CD14-positive monocyte (primary cell): ENCODE measurements around the gene SLC7A8. TPM values are rescaled to one million over a fixed set of nuclear protein-coding genes. Genes with fewer than 3 reads are reported as not detected.

Source experiments
- DNase-seq, 3 donors: peaks; one replicate each; pipeline ENCODE4 v3.0.0-alpha.2; 2011 to 2022
- H2AFZ ChIP-seq: 2 replicates; pipeline ENCODE4 v1.6.0; 2012; ENCODE audit warnings: mild to moderate bottlenecking, low read depth, low read length, inconsistent platforms; ENCODE audit not compliant: insufficient read depth, poor library complexity, severe bottlenecking
- H3K27ac ChIP-seq, 2 donors: 1 replicate in 1 of 2; 2 replicates in 1 of 2; pipeline ENCODE4 v1.5.1; 2012 to 2013; ENCODE audit warnings: low read length in 2 of 2, control low read depth in 1 of 2, inconsistent platforms in 1 of 2, low read depth in 1 of 2, mild to moderate bottlenecking in 1 of 2
- H3K27me3 ChIP-seq, 2 donors: one replicate each; pipeline versions ENCODE4 v1.6.0 to v1.6.1; 2011 to 2013; ENCODE audit warnings: low read length in 2 of 2; ENCODE audit not compliant: control insufficient read depth in 2 of 2, insufficient read depth in 2 of 2
- H3K36me3 ChIP-seq, 2 donors: replicated peaks in 1 of 2; 1 replicate in 1 of 2; 2 replicates in 1 of 2; pipeline versions ENCODE4 v1.5.1 to v1.6.1; 2012 to 2013; ENCODE audit warnings: low read length in 2 of 2, control low read depth in 1 of 2, inconsistent platforms in 1 of 2, mild to moderate bottlenecking in 1 of 2; ENCODE audit not compliant: insufficient read depth in 2 of 2, control insufficient read depth in 1 of 2
- H3K4me1 ChIP-seq, 2 donors: 1 replicate in 1 of 2; 2 replicates in 1 of 2; pipeline versions ENCODE4 v1.5.1 to v1.6.1; 2012 to 2013; ENCODE audit warnings: low read length in 2 of 2, control low read depth in 1 of 2, inconsistent platforms in 1 of 2, mild to moderate bottlenecking in 1 of 2, moderate library complexity in 1 of 2; ENCODE audit not compliant: insufficient read depth in 2 of 2, control insufficient read depth in 1 of 2
- H3K4me2 ChIP-seq: replicated peaks from 2 replicates; pipeline ENCODE3; 2012; ENCODE audit warnings: low read length, moderate library complexity, mild to moderate bottlenecking; ENCODE audit not compliant: poor library complexity, severe bottlenecking; ENCODE audit errors: extremely low read depth
- H3K4me3 ChIP-seq, 3 experiments: fragments of 200-600 bp in 1 of 3; sonication (generic) in 1 of 3; replicated peaks in 1 of 3; 1 replicate in 2 of 3; 2 replicates in 1 of 3; pipeline ENCODE4 v1.5.1; 2011 to 2013; ENCODE audit warnings: low read length in 3 of 3, mild to moderate bottlenecking in 3 of 3, control low read depth in 2 of 3, low read depth in 2 of 3, inconsistent platforms in 1 of 3, moderate library complexity in 1 of 3
- H3K79me2 ChIP-seq: 2 replicates; pipeline ENCODE4 v1.6.0; 2012; ENCODE audit warnings: mild to moderate bottlenecking, control low read depth, inconsistent platforms, low read length, moderate library complexity; ENCODE audit not compliant: insufficient read depth
- H3K9ac ChIP-seq: 2 replicates; pipeline ENCODE4 v1.6.0; 2017; ENCODE audit warnings: low read length, mild to moderate bottlenecking; ENCODE audit not compliant: insufficient read depth, poor library complexity, severe bottlenecking
- H3K9me3 ChIP-seq, 2 donors: replicated peaks in 1 of 2; 1 replicate in 1 of 2; 2 replicates in 1 of 2; pipeline versions ENCODE4 v1.5.1 to v1.6.1; 2012 to 2013; ENCODE audit warnings: low read length in 2 of 2, control low read depth in 1 of 2; ENCODE audit not compliant: control insufficient read depth in 1 of 2, insufficient read depth in 1 of 2
- H4K20me1 ChIP-seq: 2 replicates; pipeline ENCODE4 v1.6.0; 2012; ENCODE audit warnings: mild to moderate bottlenecking, low read length, control low read depth, moderate library complexity; ENCODE audit not compliant: insufficient read depth
- H3K27ac Mint-ChIP-seq, 7 donors: one replicate each; pipeline ENCODE4 v1.8.0; 2020; ENCODE audit warnings: mild to moderate bottlenecking in 7 of 7, mixed read lengths in 7 of 7, moderate library complexity in 6 of 7, inconsistent platforms in 2 of 7
- H3K27me3 Mint-ChIP-seq, 3 donors: one replicate each; pipeline ENCODE4 v1.8.0; 2021 to 2022; ENCODE audit warnings: low read depth in 3 of 3, mild to moderate bottlenecking in 3 of 3, mixed read lengths in 3 of 3, moderate library complexity in 3 of 3, inconsistent platforms in 1 of 3
- H3K36me3 Mint-ChIP-seq, 2 donors: one replicate each; pipeline ENCODE4 v1.8.0; 2020; ENCODE audit warnings: mixed read lengths in 2 of 2, inconsistent platforms in 1 of 2, mild to moderate bottlenecking in 1 of 2
- H3K4me1 Mint-ChIP-seq: one replicate; pipeline ENCODE4 v1.8.0; 2020; ENCODE audit warnings: mild to moderate bottlenecking, mixed read lengths
- H3K4me3 Mint-ChIP-seq, 2 donors: one replicate each; pipeline ENCODE4 v1.8.0; 2020; ENCODE audit warnings: mild to moderate bottlenecking in 2 of 2, mixed read lengths in 2 of 2, moderate library complexity in 1 of 2
- H3K9me3 Mint-ChIP-seq, 7 donors: one replicate each; pipeline ENCODE4 v1.8.0; 2020 to 2022; ENCODE audit warnings: mixed read lengths in 7 of 7, mild to moderate bottlenecking in 6 of 7, moderate library complexity in 6 of 7, inconsistent platforms in 2 of 7
- CTCF ChIP-seq: fragments of 200-600 bp; IDR thresholded peaks from one replicate; pipeline ENCODE4 v1.8.0; 2022; ENCODE audit warnings: antibody characterized with exemption, mild to moderate bottlenecking
- WGBS: methylation state at CpG from one replicate; pipeline ENCODE4 v1.1.5; 2013; ENCODE audit warnings: missing lambda C conversion rate; ENCODE audit not compliant: insufficient coverage; 5-methylcytosine and 5-hydroxymethylcytosine counted together
- intact Hi-C, 2 donors: fragments of 100-400 bp; cut with micrococcal nuclease; formaldehyde crosslinking; loops; one replicate each; pipeline versions ENCODE4 v1.15.0 to v1.15.1; 2023
- polyA plus RNA-seq, 3 donors: library from polyadenylated mRNA; depleted of rRNA in 1 of 3; unstranded in 2 of 3; stranded (reverse) in 1 of 3; fragments of 300-500 nt in 2 of 3; fragments of >200 nt in 1 of 3; fragmentation: Illumina TruSeq in 2 of 3; gene quantifications; 1 replicate in 2 of 3; 2 replicates in 1 of 3; pipeline ENCODE4 v1.2.3, GENCODE V29; 2012 to 2021

Gene SLC7A8
- polyA plus RNA-seq, 3 donors, result 0.05 to 0.53 (median 0.25) TPM

DNA sequence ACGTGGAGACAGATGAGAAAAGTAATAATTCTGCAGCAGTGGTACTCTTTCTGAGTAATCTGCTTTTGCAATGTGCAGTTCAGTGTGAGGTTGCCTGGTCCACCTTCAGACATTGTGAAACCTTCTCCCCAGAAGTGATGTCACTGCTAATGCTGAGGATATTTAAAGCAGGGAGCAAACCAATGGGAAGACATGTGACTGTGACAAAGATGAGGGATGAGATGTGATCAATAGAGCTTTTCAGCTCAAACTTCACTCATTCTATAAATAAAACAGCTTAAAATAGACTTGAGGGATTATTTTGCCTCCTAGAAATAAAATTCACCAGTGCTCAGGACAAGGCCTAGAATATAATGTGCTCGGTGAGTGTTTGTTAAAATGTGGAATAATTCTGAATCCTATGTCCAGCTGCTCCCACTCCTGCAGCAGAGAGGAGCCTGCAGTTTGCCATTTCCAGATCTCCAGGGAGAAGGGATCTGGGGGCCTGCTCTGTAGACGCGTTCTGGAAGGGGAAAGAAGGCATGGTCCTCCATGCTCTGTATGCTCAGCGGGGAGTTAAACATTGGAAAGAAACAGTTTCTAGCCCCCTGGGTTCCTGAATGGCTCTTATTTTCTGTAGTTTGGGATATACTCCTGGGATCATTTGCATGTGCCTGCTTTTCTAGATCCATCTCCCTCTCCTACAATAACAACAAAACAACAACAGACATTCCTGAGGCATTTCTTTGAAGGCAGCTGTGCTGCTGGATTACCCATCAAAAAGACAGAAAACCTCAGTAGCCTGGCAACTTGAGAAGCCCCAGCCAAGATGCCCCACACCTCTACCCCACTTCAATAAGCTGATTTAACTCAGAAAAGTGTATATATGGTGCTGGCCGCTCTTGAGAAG lies 8.9 kb downstream of the SLC7A8 start:
- Mint-ChIP-seq H3K4me1 (peaks cover 40% of the 10 kb centered on the region), H3K27me3 (peaks cover 0 to 3% (median 1%) of the 10 kb centered on the region in 3 donors), H3K27ac (peak overlapping the region; percentile 27 to 87 (median 63)), H3K4me3 (peak overlapping the region in 1 of 2 donors; percentile 22), H3K9me3 (peaks cover 0 to 4% (median 0%) of the 10 kb centered on the region in 7 donors), H3K36me3 (no peaks in the 10 kb centered on the region)
- no peak overlapping the region for H3K9ac ChIP-seq
- H3K27ac ChIP-seq, result peak overlapping the region in 1 of 2 donors; percentile 46
- DNase-seq, result peak in 2 of 3 donors; percentile 49 to 62
- no peaks in the 10 kb centered on the region for H3K79me2 ChIP-seq
- H3K4me2 ChIP-seq, result peak overlapping the region; percentile 2
- H4K20me1 ChIP-seq, result no peaks in the 10 kb centered on the region
- H2AFZ ChIP-seq, result no peak overlapping the region
- intact Hi-C loops, result no loop called here
- 100% methylated on average over 2 of the region's 6 CpGs for WGBS
- peak overlapping the region in 1 of 3 experiments; percentile 4 for H3K4me3 ChIP-seq
- no peak for TF ChIP-seq CTCF
- H3K36me3 ChIP-seq, result no peaks in the 10 kb centered on the region
- peaks cover 36 to 37% of the 10 kb centered on the region in 2 donors for H3K4me1 ChIP-seq
- no peaks in the 10 kb centered on the region for H3K27me3 ChIP-seq
- H3K9me3 ChIP-seq, result no peaks in the 10 kb centered on the region

GRCh38 chr14:23173796-23174195 lies 9.7 kb downstream of the SLC7A8 start:
- H3K27me3 ChIP-seq, result no peaks in the 10 kb centered on the region
- no peaks in the 10 kb centered on the region for H3K36me3 ChIP-seq
- peak overlapping the region; percentile 24 to 46 for H3K27ac ChIP-seq
- no peaks in the 10 kb centered on the region for H4K20me1 ChIP-seq
- TF ChIP-seq CTCF, result no peak
- H3K36me3 Mint-ChIP-seq, result no peaks in the 10 kb centered on the region
- peaks cover 0 to 3% (median under 1%) of the 10 kb centered on the region in 3 donors for H3K27me3 Mint-ChIP-seq
- peak overlapping the region in 1 of 2 donors; percentile 22 for H3K4me3 Mint-ChIP-seq
- peak overlapping the region in 6 of 7 donors; percentile 43 to 87 (median 70) for H3K27ac Mint-ChIP-seq
- peaks cover 32% of the 10 kb centered on the region for H3K4me1 Mint-ChIP-seq
- H2AFZ ChIP-seq, result no peak overlapping the region
- peak overlapping the region in 1 of 3 experiments; percentile 4 for H3K4me3 ChIP-seq
- H3K9ac ChIP-seq, result no peak overlapping the region
- H3K4me1 ChIP-seq, result peaks cover 29 to 30% of the 10 kb centered on the region in 2 donors
- no peaks in the 10 kb centered on the region for H3K9me3 ChIP-seq
- 75% methylated on average over 2 of the region's 3 CpGs for WGBS
- no peak for DNase-seq
- intact Hi-C loops, result no loop called here
- H3K79me2 ChIP-seq, result no peaks in the 10 kb centered on the region
- H3K9me3 Mint-ChIP-seq, result peaks cover 0 to 4% (median 0%) of the 10 kb centered on the region in 7 donors
- H3K4me2 ChIP-seq, result peak overlapping the region; percentile 2
